Measurements from ENCODE around the gene RASSF7. TPM values are rescaled to one million over a fixed set of nuclear protein-coding genes. Genes with fewer than 3 reads are reported as not detected.
A peak's percentile ranks its signal among the peaks of the same experiment; 100 is the strongest.

RASSF7 gene, protein sequence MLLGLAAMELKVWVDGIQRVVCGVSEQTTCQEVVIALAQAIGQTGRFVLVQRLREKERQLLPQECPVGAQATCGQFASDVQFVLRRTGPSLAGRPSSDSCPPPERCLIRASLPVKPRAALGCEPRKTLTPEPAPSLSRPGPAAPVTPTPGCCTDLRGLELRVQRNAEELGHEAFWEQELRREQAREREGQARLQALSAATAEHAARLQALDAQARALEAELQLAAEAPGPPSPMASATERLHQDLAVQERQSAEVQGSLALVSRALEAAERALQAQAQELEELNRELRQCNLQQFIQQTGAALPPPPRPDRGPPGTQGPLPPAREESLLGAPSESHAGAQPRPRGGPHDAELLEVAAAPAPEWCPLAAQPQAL
- 0.73 and 1.6 TPM in 2 replicates for total RNA-seq

DNA sequence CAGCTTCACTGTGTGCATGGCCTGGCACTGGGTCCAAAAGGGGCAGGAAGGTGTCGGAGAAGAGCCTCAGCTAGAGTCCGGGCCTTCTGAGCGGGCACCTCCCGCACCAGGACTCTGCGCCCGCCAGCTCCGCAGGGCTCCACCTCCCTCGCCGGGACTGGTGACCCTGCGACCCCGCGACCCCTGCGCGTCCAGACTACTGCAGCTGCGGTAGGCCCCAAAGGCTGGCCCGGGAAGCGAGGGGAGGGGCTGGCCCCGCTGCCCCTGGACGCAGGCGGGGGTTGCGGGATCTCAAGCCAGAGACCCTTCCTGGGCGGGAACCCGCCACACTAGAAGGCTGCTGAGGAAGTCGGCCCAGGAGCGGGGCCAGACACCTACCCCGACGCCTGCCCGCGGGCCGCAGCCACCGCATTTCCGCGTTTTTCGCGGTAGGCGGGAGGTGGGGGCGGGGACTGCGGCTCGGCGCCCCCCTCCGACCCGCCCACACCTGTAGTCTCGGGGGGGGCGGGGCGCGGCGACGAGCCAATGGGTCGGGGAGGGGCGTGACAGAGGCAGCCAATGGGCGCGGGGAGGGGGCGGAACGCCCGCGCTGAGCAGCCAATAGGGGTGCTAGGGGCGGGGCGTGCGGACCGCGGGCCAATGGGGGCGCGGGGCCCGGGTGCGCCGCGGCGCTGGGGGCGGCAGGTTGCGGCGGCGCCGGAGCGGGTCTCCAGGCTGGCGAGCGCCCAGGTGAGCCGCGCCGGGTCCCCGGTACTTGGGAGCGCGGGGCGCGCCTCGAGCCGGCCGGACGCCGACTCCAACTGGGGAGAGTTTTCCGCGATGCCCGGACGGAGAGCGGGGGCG, at the start of gene RASSF7, which contains the start of gene LMNTD2:
RASSF7 (plus strand) TSS at position 666 of the 843 bp plus-strand sequence. CDS start 799 bp downstream, outside the sequence.
LMNTD2 (minus strand) TSS at position 434 of the 843 bp plus-strand sequence; CDS start at position 412, 22 bp downstream.

DNA sequence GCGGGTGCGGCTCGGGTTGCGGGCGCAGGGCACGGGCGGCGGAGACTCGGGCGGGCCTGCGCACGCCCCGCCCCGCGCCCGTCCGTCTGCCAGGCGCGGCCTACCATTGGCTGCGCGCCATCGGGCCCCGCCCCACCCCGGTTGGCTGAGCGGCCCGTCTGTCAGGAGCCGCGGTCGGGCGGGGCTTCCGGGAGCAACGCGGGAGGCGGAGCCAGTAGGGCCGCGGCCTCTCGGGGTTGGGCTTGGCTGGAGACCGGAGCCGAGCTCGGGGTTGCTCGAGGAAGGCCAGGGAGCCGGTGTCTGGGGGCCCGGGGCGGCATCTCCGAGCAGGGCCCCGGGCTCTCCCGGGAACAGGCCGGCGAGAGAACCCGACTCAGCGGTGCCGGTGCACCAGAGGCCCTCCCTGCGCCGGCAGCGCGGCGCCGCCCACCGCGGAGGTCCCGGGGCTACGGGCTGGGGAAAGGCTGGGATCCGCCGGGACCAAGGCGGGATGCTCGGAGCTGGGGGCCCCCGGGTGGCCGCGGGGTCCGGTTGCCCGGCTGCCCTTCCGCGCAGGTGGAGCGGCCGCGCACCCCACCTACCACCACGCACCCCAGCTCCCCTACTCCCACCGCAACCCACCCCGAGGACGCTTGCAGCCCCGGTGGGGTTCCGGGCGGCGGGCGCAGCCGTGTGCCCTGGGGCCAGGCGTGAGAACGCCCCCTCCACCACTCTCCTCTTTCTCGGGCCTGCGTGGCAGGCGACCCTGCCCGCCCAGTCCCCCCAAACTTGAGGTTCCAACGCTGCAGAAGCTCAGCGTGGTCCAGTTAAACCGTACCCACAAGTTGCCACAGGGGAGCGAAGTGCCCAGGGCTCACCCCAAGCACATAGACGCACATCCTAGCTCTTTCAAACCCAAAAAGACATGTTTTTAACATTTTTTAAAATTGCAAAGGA, 25.0 kb upstream of the RASSF7 start, which contains the start of gene HRAS:
HRAS (minus strand) TSS at position 58 of the 936 bp plus-strand sequence.

DNA sequence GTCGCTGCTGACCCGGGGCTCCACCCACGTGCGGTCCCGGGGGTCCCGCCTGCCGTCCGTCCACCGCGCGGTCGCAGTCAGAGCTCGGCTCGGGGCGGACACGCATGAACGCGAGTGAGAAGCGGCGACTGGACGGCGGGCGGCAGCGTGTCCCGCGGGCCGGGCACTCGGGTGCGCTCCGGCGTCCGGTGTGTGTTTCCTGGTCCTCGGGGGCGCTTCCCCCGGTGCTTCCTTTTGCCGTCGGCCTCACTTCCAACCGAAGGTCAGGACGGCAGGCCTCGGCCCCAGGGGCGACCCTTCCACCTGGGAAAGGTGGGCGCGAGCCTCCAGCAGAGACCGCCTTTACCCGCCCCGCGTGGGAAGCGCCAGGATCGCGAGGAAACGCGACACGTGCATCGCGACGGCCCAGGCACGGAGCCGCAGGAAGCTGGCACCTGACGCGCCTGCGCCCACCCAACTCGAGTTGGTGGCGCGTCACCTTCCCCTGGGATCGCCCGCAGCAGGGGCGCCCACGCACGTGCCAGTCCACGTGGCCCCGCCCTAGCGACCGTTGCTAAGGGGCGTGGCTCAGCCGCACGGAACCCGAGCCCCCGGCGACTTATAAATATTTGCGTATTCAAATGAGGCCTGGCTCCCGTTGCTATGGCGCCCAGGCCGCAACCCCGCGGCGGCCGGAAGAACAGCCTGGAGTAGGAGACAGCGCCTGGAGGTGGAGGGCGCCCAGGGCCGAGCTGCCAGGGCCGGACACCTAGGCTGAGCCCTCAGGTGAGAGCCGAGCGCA, 23.7 kb upstream of the RASSF7 start, which contains the start of gene LRRC56:
LRRC56 (plus strand) TSS at position 687 of the 781 bp plus-strand sequence. CDS start 3,158 bp downstream, outside the sequence.

DNA sequence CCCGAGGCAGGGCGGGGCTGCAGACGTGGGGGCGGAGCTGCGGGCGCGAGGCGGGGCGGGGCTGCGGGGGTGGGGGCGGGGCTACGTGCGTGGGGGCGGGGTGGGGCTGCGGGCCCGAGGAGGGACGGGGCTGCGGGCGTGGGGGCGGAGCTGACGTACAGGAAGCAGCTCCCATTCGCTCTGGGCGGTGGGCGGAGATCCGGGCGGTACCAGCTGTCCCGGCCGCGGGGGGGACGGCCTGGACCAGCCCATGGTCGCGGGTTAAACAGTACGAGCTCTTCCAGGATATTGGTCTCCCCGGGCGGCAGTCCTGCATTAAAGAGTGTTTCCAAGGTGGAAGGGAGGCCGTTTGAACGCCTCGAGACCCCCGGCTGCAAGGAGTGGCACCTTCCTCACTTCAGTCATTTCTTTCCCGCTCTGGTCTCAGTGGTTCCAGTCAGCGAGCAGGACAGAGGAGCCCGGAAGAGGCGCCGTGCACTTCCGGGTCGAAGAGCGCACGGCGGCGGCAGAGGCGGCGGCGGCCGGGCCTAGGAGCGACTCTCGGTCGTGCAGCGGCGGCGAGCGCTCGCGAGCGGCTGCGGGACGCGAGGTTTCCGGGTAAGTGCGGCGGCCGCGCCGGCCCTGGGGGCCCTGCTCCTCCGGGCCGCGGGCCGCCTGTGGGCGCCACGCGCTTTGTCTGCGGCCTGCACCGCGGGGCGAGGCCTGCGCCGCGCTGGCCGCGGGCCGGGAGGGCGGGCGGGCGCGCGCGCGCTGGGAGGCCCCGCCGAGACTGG, 15.4 kb downstream of the RASSF7 start, which contains the start of gene PHRF1:
PHRF1 (plus strand) TSS at position 475 of the 773 bp plus-strand sequence. CDS start 5,043 bp downstream, outside the sequence.

Small RNA genes within 50 kb of the gene (small RNA-seq; reads per million reads assigned to genes)
- 55.7 reads per million, percentile 98 among the genes with 10 or more reads in this experiment for gene MIR210

Other genes with a start within 250 kb of the RASSF7 start
- 9.6 and 32.7 TPM in 2 replicates for gene IFITM1, start 246.9 kb upstream of the RASSF7 start, total RNA-seq
- gene IFITM3, start 240.1 kb upstream of the RASSF7 start, total RNA-seq = 60.0 and 93.0 TPM in 2 replicates
- gene B4GALNT4, start 191.5 kb upstream of the RASSF7 start, total RNA-seq = 0.59 and 0.73 TPM in 2 replicates
- 1.8 and 2.5 TPM in 2 replicates for gene PKP3, start 166.8 kb upstream of the RASSF7 start, total RNA-seq
- 18.6 and 18.7 TPM in 2 replicates for gene SIGIRR, start 146.0 kb upstream of the RASSF7 start, total RNA-seq
- gene ANO9, start 119.0 kb upstream of the RASSF7 start, total RNA-seq = under 0.01 TPM in 1 of 2 replicates, not detected in the other
- 29.4 and 36.2 TPM in 2 replicates for gene PTDSS2, start 110.7 kb upstream of the RASSF7 start, total RNA-seq
- gene RNH1, start 53.7 kb upstream of the RASSF7 start, total RNA-seq = 425 and 460 TPM in 2 replicates
- gene HRAS, start 25.4 kb upstream of the RASSF7 start, total RNA-seq = 50.2 and 54.0 TPM in 2 replicates
- gene LRRC56, start 23.4 kb upstream of the RASSF7 start, total RNA-seq = 0.20 and 0.37 TPM in 2 replicates
- under 0.01 and 0.20 TPM in 2 replicates for gene LMNTD2, start 232 bp upstream of the RASSF7 start, total RNA-seq
- 24.3 and 41.4 TPM in 2 replicates for gene PHRF1, start 15.5 kb downstream of the RASSF7 start, total RNA-seq
- gene IRF7, start 55.0 kb downstream of the RASSF7 start, total RNA-seq = 5.1 and 6.1 TPM in 2 replicates
- not detected in 2 replicates for gene CDHR5, start 64.0 kb downstream of the RASSF7 start, total RNA-seq
- gene SCT, start 66.2 kb downstream of the RASSF7 start, total RNA-seq = not detected in 2 replicates
- gene DRD4, start 76.3 kb downstream of the RASSF7 start, total RNA-seq = under 0.01 TPM in 1 of 2 replicates, not detected in the other
- 36.0 and 47.8 TPM in 2 replicates for gene DEAF1, start 134.3 kb downstream of the RASSF7 start, total RNA-seq
- gene TMEM80, start 134.8 kb downstream of the RASSF7 start, total RNA-seq = 9.9 and 10.9 TPM in 2 replicates
- gene EPS8L2, start 145.3 kb downstream of the RASSF7 start, total RNA-seq = 24.4 and 33.1 TPM in 2 replicates
- 123 and 139 TPM in 2 replicates for gene TALDO1, start 186.5 kb downstream of the RASSF7 start, total RNA-seq
- gene GATD1, start 216.5 kb downstream of the RASSF7 start, total RNA-seq = 45.0 and 48.1 TPM in 2 replicates
- 0.37 and 2.2 TPM in 2 replicates for gene CEND1, start 229.1 kb downstream of the RASSF7 start, total RNA-seq
- 16.5 and 25.6 TPM in 2 replicates for gene SLC25A22, start 237.3 kb downstream of the RASSF7 start, total RNA-seq
- gene PIDD1, start 244.3 kb downstream of the RASSF7 start, total RNA-seq = 4.4 and 7.2 TPM in 2 replicates
- gene RPLP2, start 249.0 kb downstream of the RASSF7 start, total RNA-seq = 206 and 432 TPM in 2 replicates